GM18502 (cell line): ENCODE data around the gene NIN.

ENCODE experiments used
- ATAC-seq: cut with Tn5 transposase; IDR thresholded peaks from one replicate; pipeline ENCODE4 v1.9.1; 2021; ENCODE audit warnings: mild to moderate bottlenecking; ENCODE audit not compliant: unreplicated experiment, poor library complexity

NIN gene

GRCh38 chr14:50769863-50770500 lies 61.0 kb downstream of the NIN start:
- no peak for ATAC-seq

- no peak for ATAC-seq
These were observed 62.3 kb downstream of the NIN start for GRCh38 chr14:50768680-50769079.

- ATAC-seq = no peak
These were observed 64.5 kb downstream of the NIN start for GRCh38 chr14:50766338-50766886.

GRCh38 chr14:50763382-50764007 lies 67.5 kb downstream of the NIN start:
- no peak for ATAC-seq

- ATAC-seq = peak; percentile 23
These were observed 68.0 kb downstream of the NIN start for GRCh38 chr14:50762931-50763300.

- peak; percentile 95 for ATAC-seq
These were observed 68.7 kb downstream of the NIN start for GRCh38 chr14:50762001-50762930.

- ATAC-seq = no peak
These were observed 71.0 kb downstream of the NIN start for GRCh38 chr14:50759800-50760543.

GRCh38 chr14:50758945-50759344 lies 72.0 kb downstream of the NIN start:
- ATAC-seq = no peak

GRCh38 chr14:50758305-50758704 lies 72.7 kb downstream of the NIN start:
- ATAC-seq = no peak

GRCh38 chr14:50757702-50758101 lies 73.3 kb downstream of the NIN start:
- ATAC-seq = no peak

- ATAC-seq = no peak
These were observed 74.7 kb downstream of the NIN start for GRCh38 chr14:50756300-50756699.

GRCh38 chr14:50750323-50750722 lies 80.6 kb downstream of the NIN start:
- ATAC-seq = no peak

GRCh38 chr14:50745401-50746058 lies 85.4 kb downstream of the NIN start:
- no peak for ATAC-seq

GRCh38 chr14:50744231-50744630 lies 86.7 kb downstream of the NIN start:
- ATAC-seq = no peak

GRCh38 chr14:50741567-50741966 lies 89.4 kb downstream of the NIN start:
- no peak for ATAC-seq

GRCh38 chr14:50740856-50741255 lies 90.1 kb downstream of the NIN start:
- ATAC-seq = no peak

- ATAC-seq = no peak
These were observed 91.8 kb downstream of the NIN start for GRCh38 chr14:50739186-50739585.

GRCh38 chr14:50736932-50737419 lies 94.0 kb downstream of the NIN start:
- ATAC-seq = peak; percentile 88

GRCh38 chr14:50734950-50735695 lies 95.8 kb downstream of the NIN start:
- no peak for ATAC-seq
